SK-N-MC (cell line): ENCODE results near the gene SPATA13.

Experiments used
- EZH2 ChIP-seq: fragments of 200-600 bp; sonication (generic); IDR thresholded peaks from one replicate; pipeline ENCODE4 v1.6.1; 2017; ENCODE audit warnings: antibody characterized with exemption
- POLR2AphosphoS5 ChIP-seq: IDR thresholded peaks from 2 replicates; pipeline ENCODE4 v1.6.1; 2012; ENCODE audit warnings: mild to moderate bottlenecking, low read depth, low read length, borderline replicate concordance

- no peak for TF ChIP-seq POLR2AphosphoS5
- TF ChIP-seq EZH2: no peak
Observed at GRCh38 chr13:24230428-24231072, 70.0 kb downstream of the SPATA13 start.
